MM.1S (cell line): ENCODE measurements around the gene HPX.

ENCODE experiments used
- DNase-seq: peaks from one replicate; pipeline ENCODE4 v3.0.0-alpha.2; 2015
- H2AFZ ChIP-seq: fragments of 300-600 bp; sonication (generic); 2 replicates; pipeline ENCODE4 v1.6.0; 2016; ENCODE audit warnings: antibody characterized with exemption, low read length
- H3F3A ChIP-seq: fragments of 300-600 bp; sonication (generic); 2 replicates; pipeline ENCODE4 v1.6.1; 2016; ENCODE audit warnings: mild to moderate bottlenecking, antibody characterized with exemption, low read length, moderate library complexity, mixed read lengths; ENCODE audit not compliant: insufficient read depth
- H3K27ac ChIP-seq: fragments of 300-600 bp; sonication (generic); 2 replicates; pipeline ENCODE4 v1.5.1; 2016; ENCODE audit warnings: mild to moderate bottlenecking, low read length
- H3K27me3 ChIP-seq: fragments of 300-600 bp; sonication (generic); replicated peaks from 2 replicates; pipeline ENCODE4 v1.6.0; 2016; ENCODE audit warnings: low read length; ENCODE audit not compliant: insufficient read depth
- H3K36me3 ChIP-seq: fragments of 300-600 bp; sonication (generic); replicated peaks from 2 replicates; pipeline ENCODE4 v1.6.1; 2016; ENCODE audit warnings: mild to moderate bottlenecking, low read length, mixed read lengths; ENCODE audit not compliant: insufficient read depth
- H3K4me1 ChIP-seq: fragments of 300-600 bp; sonication (generic); 2 replicates; pipeline ENCODE4 v1.6.1; 2016; ENCODE audit warnings: low read length, mixed read lengths
- H3K4me2 ChIP-seq: fragments of 300-600 bp; sonication (generic); 2 replicates; pipeline ENCODE4 v1.6.0; 2016; ENCODE audit warnings: low read depth, low read length
- H3K4me3 ChIP-seq: fragments of 300-600 bp; sonication (generic); 2 replicates; pipeline ENCODE4 v1.5.1; 2016; ENCODE audit warnings: low read length, mixed read lengths
- H3K79me2 ChIP-seq: fragments of 300-600 bp; sonication (generic); 2 replicates; pipeline ENCODE4 v1.6.1; 2016; ENCODE audit warnings: mixed run types, low read length, mixed read lengths
- H3K9ac ChIP-seq: fragments of 300-600 bp; sonication (generic); 2 replicates; pipeline ENCODE4 v1.6.1; 2016; ENCODE audit warnings: low read length, mixed read lengths
- H3K9me2 ChIP-seq: fragments of 300-600 bp; sonication (generic); replicated peaks from 2 replicates; pipeline ENCODE4 v1.6.1; 2016; ENCODE audit warnings: mild to moderate bottlenecking, low read length, mixed read lengths; ENCODE audit not compliant: insufficient read depth
- H3K9me3 ChIP-seq: fragments of 300-600 bp; sonication (generic); replicated peaks from 2 replicates; pipeline ENCODE4 v1.6.1; 2016; ENCODE audit warnings: mild to moderate bottlenecking, low read length, mixed read lengths; ENCODE audit not compliant: insufficient read depth
- H4K20me1 ChIP-seq: fragments of 300-600 bp; sonication (generic); 2 replicates; pipeline ENCODE4 v1.6.1; 2016; ENCODE audit warnings: mild to moderate bottlenecking, low read length, moderate library complexity, mixed read lengths; ENCODE audit not compliant: insufficient read depth
- EZH2 ChIP-seq: fragments of 300-600 bp; sonication (generic); optimal IDR thresholded peaks from 2 replicates; pipeline ENCODE3; 2017; ENCODE audit warnings: low read depth, mild to moderate bottlenecking, antibody characterized with exemption, low read length, mixed read lengths
- EZH2phosphoT487 ChIP-seq: fragments of 300-600 bp; sonication (generic); IDR thresholded peaks from 2 replicates; pipeline ENCODE4 v1.6.1; 2018; ENCODE audit warnings: antibody characterized with exemption, low read length
- TF ChIP-seq, protein P1 (sequence below): fragments of 300-600 bp; sonication (generic); IDR thresholded peaks from 2 replicates; pipeline ENCODE4 v1.5.1; 2016; ENCODE audit warnings: antibody characterized with exemption, low read length, mixed read lengths

HPX gene

DNA sequence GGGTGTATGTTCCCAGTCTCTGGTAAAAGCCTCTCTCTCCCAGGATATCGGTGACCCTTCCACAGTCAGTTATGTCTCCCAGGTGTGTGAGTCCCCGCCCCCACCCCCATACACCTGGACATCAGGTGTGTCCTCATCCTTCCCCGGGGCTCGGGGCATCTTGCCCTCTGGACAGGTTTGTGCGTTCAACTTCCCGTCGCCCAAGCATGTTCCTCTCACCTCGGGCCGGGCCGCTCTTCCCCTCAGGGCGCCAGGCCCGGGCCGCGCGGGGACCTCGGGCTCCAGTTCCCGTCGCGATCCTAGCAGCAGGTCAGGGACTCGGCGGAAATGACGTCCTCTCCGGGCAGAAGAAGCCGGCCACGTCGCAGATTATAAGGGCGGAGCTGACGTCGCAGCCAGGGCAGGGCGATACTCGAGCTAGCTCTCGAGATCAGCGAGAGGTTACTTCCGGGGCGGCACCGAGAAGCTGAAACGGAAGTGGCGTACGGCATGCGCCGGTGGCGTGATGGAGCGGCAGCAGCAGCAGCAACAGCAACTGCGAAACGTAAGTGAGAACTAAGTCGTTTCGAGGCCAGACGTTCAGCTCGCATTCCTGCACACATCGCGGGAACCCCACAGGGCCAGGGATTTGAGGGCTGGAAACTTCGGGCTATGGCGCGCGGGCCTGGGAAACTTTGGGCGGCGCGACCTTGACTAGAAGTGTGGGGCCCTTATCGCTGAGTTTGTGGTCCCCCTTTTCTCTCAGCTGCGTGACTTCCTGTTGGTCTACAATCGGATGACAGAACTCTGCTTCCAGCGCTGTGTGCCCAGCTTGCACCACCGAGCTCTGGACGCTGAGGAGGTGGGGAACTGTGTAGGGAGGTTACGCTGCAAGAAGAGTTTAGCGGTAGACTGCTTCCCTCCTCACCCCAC is 40.5 kb upstream of the HPX start, which contains the start of the genes ARFIP2 and TIMM10B:
Gene ARFIP2, minus strand, starts transcription at position 320 of the 912 bp plus-strand sequence. CDS start 910 bp downstream, outside the sequence.
Gene TIMM10B, plus strand, starts transcription at position 490 of the 912 bp plus-strand sequence. Its CDS starts 16 bp downstream, at position 506.
- DNase-seq: peak; percentile 99
- H3K27me3 ChIP-seq: no peaks in the 10 kb centered on the region
- peaks cover 19% of the 10 kb centered on the region for H3K4me1 ChIP-seq
- peak within 1 kb of the TSS; percentile 88 for H3K27ac ChIP-seq
- peak within 1 kb of the TSS; percentile 97 for H3K4me2 ChIP-seq
- TF ChIP-seq EZH2 (no peak), EZH2phosphoT487 (no peak)
- TF ChIP-seq, protein P1, sequence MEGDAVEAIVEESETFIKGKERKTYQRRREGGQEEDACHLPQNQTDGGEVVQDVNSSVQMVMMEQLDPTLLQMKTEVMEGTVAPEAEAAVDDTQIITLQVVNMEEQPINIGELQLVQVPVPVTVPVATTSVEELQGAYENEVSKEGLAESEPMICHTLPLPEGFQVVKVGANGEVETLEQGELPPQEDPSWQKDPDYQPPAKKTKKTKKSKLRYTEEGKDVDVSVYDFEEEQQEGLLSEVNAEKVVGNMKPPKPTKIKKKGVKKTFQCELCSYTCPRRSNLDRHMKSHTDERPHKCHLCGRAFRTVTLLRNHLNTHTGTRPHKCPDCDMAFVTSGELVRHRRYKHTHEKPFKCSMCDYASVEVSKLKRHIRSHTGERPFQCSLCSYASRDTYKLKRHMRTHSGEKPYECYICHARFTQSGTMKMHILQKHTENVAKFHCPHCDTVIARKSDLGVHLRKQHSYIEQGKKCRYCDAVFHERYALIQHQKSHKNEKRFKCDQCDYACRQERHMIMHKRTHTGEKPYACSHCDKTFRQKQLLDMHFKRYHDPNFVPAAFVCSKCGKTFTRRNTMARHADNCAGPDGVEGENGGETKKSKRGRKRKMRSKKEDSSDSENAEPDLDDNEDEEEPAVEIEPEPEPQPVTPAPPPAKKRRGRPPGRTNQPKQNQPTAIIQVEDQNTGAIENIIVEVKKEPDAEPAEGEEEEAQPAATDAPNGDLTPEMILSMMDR: no peak
- H3F3A ChIP-seq: 0 out of 2 replicates have a peak, but pooled peaks cover 3% of the 10 kb centered on the region
- H3K9me2 ChIP-seq: no peaks in the 10 kb centered on the region
- peak within 1 kb of the TSS; percentile 93 for H3K9ac ChIP-seq
- H3K79me2 ChIP-seq: peaks cover 49% of the 10 kb centered on the region
- peak within 1 kb of the TSS; percentile 77 for H2AFZ ChIP-seq
- no peaks in the 10 kb centered on the region for H3K9me3 ChIP-seq
- H3K4me3 ChIP-seq: peak within 1 kb of the TSS; percentile 98
- H3K36me3 ChIP-seq: 0 out of 2 replicates have a peak, but pooled peaks cover 12% of the 10 kb centered on the region
- H4K20me1 ChIP-seq: no peaks in the 10 kb centered on the region

DNA sequence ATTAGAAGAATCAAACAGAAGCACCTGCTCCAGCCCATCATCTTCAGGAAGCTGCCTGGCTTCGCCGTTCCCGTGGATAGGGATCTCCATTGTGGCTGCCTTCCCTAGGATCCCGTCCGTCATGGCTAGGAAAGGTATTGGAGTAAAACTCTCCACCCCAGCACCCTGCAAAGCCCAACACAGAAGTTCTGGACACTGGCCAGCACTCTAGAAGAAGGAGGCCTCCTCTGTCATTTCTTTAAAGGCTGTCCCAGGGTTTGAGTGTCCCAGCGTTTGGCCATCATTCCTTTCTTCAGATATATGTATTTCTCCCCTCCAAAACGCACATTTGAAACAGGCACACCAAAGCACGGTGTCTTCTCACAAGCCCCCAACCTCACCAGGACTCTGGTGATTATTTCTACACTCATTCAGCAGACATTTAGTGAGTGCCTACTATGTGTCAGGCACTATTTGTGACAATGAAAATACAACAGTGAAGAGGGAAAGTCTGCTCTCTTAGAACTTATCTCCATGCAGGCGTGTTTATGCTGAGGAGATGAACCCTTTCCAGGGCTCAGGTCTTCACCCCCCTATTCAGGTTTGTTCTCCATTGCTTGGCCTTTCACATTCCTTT is 39.6 kb upstream of the HPX start:
- peaks cover 19% of the 10 kb centered on the region for H3K4me1 ChIP-seq
- H3F3A ChIP-seq: 0 out of 2 replicates have a peak, but pooled peaks cover under 1% of the 10 kb centered on the region
- H4K20me1 ChIP-seq: no peaks in the 10 kb centered on the region
- H3K9me2 ChIP-seq: no peaks in the 10 kb centered on the region
- TF ChIP-seq EZH2phosphoT487 (no peak), EZH2 (no peak)
- TF ChIP-seq, protein P1: no peak
- no peaks in the 10 kb centered on the region for H3K27me3 ChIP-seq
- no peak for DNase-seq
- peak overlapping the region; percentile 98 for H3K4me3 ChIP-seq
- peak overlapping the region; percentile 86 for H3K4me2 ChIP-seq
- H3K36me3 ChIP-seq: 0 out of 2 replicates have a peak, but pooled peaks cover 8% of the 10 kb centered on the region
- peak overlapping the region; percentile 93 for H3K9ac ChIP-seq
- peaks cover 49% of the 10 kb centered on the region for H3K79me2 ChIP-seq
- H3K27ac ChIP-seq: peak overlapping the region; percentile 88; the same call in 1 of the 2 replicates
- no peaks in the 10 kb centered on the region for H3K9me3 ChIP-seq
- peak overlapping the region; percentile 77 for H2AFZ ChIP-seq

DNA sequence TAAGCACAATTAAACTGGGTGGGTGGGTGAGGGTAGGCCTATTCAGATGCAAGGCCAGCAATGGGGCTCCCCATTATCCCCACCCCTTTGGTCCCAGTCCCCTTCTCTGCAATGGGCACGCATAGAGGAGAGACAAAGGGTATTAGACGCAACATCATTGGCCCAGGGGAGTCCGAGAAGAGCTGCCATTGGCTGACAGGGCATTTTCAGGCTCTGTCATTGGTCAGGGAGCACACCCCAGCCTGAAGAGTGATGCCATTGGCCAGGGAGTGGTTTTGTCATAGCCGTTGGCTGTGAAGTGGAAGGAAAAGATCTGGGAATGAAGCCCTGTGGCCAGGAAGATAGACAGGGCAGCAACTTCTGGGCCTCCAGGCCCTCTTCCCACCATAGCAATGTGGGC is 35.8 kb upstream of the HPX start:
- Histone ChIP-seq H4K20me1 (no peaks in the 10 kb centered on the region), H3K9ac (no peak overlapping the region), H3K27ac (no peak overlapping the region), H3K9me3 (no peaks in the 10 kb centered on the region), H3K4me3 (no peak overlapping the region), H2AFZ (no peak overlapping the region), H3K27me3 (no peaks in the 10 kb centered on the region), H3K9me2 (no peaks in the 10 kb centered on the region), H3K36me3 (no peaks in the 10 kb centered on the region), H3K4me2 (no peak overlapping the region), H3K4me1 (0 out of 2 replicates have a peak, but pooled peaks cover 7% of the 10 kb centered on the region), H3K79me2 (peaks cover 27% of the 10 kb centered on the region), H3F3A (peaks cover 14% of the 10 kb centered on the region)
- DNase-seq: no peak
- TF ChIP-seq EZH2 (no peak), EZH2phosphoT487 (no peak)
- TF ChIP-seq, protein P1: no peak
